C4-2B (cell line): Measurements from ENCODE around the gene MROH2B.

ENCODE experiments used
- H3K27ac ChIP-seq: fragments of 450-650 bp; 2 replicates; pipeline ENCODE4 v1.5.1; 2017
- CTCF ChIP-seq: fragments of 450-650 bp; conservative IDR thresholded peaks from 2 replicates; pipeline ENCODE4 v1.5.1; 2017; ENCODE audit warnings: mild to moderate bottlenecking
- ZFX ChIP-seq: fragments of 450-650 bp; IDR thresholded peaks from 2 replicates; pipeline ENCODE4 v1.6.1; 2017

Gene MROH2B

DNA sequence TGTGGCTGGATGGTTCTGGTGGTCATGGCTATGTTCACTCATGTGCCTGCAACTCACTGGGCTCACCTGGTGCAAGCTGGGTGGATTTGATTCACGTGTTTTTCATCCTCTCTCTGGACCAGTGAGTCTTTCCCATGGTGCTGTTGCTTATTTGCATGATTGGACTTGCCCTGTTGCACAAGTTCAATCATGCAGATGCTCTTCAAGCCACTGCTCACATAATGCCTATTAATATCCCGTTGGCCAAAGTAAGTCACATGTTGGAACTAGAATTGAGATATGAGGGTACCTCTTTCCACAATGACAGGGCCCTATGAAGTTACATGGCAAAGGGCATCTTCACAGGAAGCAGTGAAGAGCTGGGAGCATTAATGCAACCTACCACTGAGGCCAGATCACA, 26.5 kb upstream of the MROH2B start:
- no peak overlapping the region for H3K27ac ChIP-seq
- TF ChIP-seq CTCF (no peak), ZFX (no peak)

DNA sequence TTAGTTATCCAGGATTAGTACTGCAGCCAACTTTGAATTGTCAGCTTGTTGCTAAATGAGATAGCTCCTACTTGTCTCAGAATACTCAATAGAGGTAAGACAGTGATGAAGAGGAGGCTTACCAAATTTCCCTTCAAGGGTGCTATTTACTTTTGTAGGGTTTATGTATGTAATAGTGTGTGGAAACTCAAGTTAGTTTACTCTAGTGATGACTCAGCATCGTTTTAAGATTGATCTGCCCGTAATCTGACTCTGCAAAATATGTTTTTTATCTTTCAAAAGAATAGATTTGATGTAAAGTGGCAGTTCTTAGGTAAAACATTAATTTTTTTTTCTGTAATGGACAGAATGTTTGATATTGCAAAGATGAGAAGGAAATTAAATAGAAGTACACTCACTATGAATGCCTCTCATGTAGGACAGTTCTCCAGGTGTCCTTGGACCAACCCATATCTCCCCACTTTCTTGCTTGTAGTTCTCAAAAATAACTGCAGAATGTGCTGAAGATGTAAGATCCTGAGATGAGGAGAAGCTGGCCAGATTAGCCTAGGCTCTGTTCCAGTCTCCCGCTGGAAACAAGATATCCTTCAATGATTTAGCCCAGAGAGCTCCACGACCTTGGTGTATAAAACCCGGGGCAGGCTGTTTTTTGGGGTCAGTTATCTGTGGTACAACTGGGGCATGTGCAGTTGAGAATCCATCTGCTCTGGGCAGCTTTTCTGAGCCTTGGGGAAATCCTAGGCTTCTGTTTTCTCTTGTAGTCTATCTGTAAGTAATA, 24.4 kb upstream of the MROH2B start:
- TF ChIP-seq ZFX = no peak
- no peak for TF ChIP-seq CTCF
- H3K27ac ChIP-seq = no peak overlapping the region

GRCh38 chr5:41094871-41095270, 23.7 kb upstream of the MROH2B start:
- H3K27ac ChIP-seq = no peak overlapping the region

DNA sequence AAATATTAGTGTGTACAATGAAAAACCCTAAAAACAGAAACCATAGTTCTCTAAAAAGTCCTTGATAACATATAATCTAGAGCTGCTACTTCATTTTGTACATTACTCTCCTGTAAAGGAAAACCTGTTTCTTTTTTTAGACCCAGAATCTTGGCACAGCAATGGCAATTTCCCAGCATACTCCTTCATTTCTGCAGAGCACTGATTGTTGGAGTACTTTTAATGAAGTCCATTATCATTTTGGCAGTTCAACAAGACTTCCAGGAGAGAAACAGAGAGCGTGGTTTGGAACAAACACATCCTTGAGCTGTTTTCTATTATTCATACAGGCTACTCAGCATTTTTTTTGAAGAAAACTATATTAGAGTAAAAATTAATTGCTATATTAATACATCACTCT, 22.7 kb upstream of the MROH2B start:
- H3K27ac ChIP-seq = no peak overlapping the region
- TF ChIP-seq CTCF (no peak), ZFX (no peak)

More at GRCh38 chr5:41094871-41095270, 23.7 kb upstream of the MROH2B start:
- no peak for TF ChIP-seq CTCF
- no peak for TF ChIP-seq ZFX

- no peak for TF ChIP-seq ZFX
- H3K27ac ChIP-seq = no peak overlapping the region
Observed at GRCh38 chr5:41087461-41087860, 16.3 kb upstream of the MROH2B start.

GRCh38 chr5:41083306-41083705, 12.2 kb upstream of the MROH2B start:
- TF ChIP-seq CTCF (no peak), ZFX (no peak)
- no peak overlapping the region for H3K27ac ChIP-seq

DNA sequence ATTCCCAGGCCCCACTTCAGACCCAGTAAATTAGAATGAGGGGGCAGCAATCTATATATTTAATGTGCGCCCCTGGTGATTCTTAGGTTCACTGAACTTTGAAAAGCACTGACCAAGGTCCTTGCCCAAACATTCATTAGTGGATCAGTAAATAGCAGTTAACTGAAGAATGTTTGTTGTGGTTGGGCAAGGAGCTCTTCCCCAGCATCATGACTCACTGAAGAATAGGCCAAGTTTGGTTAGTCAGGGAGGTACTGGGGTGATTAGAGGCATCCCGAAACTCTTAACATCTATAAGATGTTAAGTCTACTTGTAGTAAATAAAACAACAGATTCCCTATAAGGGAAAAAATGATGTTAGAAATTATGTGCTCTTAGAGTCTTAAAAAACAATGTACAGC, 833 bp upstream of the MROH2B start:
- no peak for TF ChIP-seq CTCF
- TF ChIP-seq ZFX = no peak
- no peak overlapping the region for H3K27ac ChIP-seq
